ENCODE measurements around the gene ASB11.

DNA sequence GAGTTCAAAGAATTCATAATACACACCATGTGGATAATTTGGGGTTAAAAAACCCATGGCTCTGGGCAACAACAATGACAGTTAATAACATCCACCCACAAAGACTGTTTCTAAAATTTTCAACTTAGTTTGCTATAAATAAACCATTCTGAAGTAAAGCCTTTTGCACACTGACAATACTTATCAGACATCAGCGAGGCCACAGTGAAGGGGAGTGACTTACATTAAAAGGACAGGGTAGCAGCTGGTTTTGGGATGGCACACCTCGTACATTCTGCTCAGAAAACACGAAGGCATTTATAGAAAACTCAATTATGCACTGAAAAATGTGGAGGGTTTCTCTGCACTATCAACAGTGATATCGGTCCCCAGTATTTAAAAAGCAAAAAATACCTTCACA lies 4.9 kb upstream of the ASB11 start:
- TF ChIP-seq, protein P1, sequence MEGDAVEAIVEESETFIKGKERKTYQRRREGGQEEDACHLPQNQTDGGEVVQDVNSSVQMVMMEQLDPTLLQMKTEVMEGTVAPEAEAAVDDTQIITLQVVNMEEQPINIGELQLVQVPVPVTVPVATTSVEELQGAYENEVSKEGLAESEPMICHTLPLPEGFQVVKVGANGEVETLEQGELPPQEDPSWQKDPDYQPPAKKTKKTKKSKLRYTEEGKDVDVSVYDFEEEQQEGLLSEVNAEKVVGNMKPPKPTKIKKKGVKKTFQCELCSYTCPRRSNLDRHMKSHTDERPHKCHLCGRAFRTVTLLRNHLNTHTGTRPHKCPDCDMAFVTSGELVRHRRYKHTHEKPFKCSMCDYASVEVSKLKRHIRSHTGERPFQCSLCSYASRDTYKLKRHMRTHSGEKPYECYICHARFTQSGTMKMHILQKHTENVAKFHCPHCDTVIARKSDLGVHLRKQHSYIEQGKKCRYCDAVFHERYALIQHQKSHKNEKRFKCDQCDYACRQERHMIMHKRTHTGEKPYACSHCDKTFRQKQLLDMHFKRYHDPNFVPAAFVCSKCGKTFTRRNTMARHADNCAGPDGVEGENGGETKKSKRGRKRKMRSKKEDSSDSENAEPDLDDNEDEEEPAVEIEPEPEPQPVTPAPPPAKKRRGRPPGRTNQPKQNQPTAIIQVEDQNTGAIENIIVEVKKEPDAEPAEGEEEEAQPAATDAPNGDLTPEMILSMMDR (conservative IDR thresholded peaks at IDR 0.05 in 1 of 2, IDR thresholded peaks at IDR 0.05 in 1 of 2; ENCODE audit: extremely low read depth in 1 of 2, insufficient read depth in 1 of 2, low read depth in 1 of 2, low read length in 2 of 2) = no peak
- no peak for TF ChIP-seq EZH2 (IDR thresholded peaks at IDR 0.05; ENCODE audit: borderline replicate concordance, low read length)

Measured in mammary epithelial cell (primary cell).